Esophagus muscularis mucosa (tissue), 4 donors: ENCODE measurements around the gene HSPG2. TPM values are rescaled to one million over a fixed set of nuclear protein-coding genes. Genes with fewer than 3 reads are reported as not detected.

Experiments
- DNase-seq: peaks from one replicate; pipeline ENCODE4 v3.0.0-alpha.2; 2017; ENCODE audit errors: extremely low spot score
- H3K27ac ChIP-seq, 4 donors: fragments of 200-600 bp; sonication (generic); replicated peaks in 1 of 4; 1 replicate in 3 of 4; 2 replicates in 1 of 4; pipeline ENCODE4 v1.5.1; 2016 to 2019; ENCODE audit warnings: mild to moderate bottlenecking in 1 of 4
- H3K27me3 ChIP-seq, 4 donors: fragments of 200-600 bp; sonication (generic); one replicate each; pipeline versions ENCODE4 v1.5.1 to v1.6.0; 2016 to 2019
- H3K36me3 ChIP-seq, 4 donors: fragments of 200-600 bp; sonication (generic); one replicate each; pipeline ENCODE4 v1.5.1; 2016 to 2019
- H3K4me1 ChIP-seq, 4 donors: fragments of 200-600 bp; sonication (generic); one replicate each; pipeline ENCODE4 v1.5.1; 2016 to 2019
- H3K4me3 ChIP-seq, 4 donors: fragments of 200-600 bp; sonication (generic); 1 replicate in 2 of 4; 2 replicates in 2 of 4; pipeline ENCODE4 v1.5.1; 2016 to 2019; ENCODE audit warnings: mild to moderate bottlenecking in 4 of 4, moderate library complexity in 1 of 4
- H3K9me3 ChIP-seq, 4 donors: fragments of 200-600 bp; sonication (generic); 1 replicate in 3 of 4; 2 replicates in 1 of 4; pipeline ENCODE4 v1.5.1; 2016 to 2019
- CTCF ChIP-seq, 3 experiments: fragments of 200-600 bp in 2 of 3; fragments of 450-650 bp in 1 of 3; sonication (generic) in 2 of 3; IDR thresholded peaks; one replicate each; pipeline ENCODE4 v1.5.1; 2017 to 2019; ENCODE audit warnings: antibody characterized with exemption in 3 of 3, mild to moderate bottlenecking in 2 of 3, moderate library complexity in 1 of 3
- EP300 ChIP-seq: sonication (generic); formaldehyde crosslinking; IDR thresholded peaks from one replicate; pipeline ENCODE4 v1.6.1; 2017; ENCODE audit warnings: antibody characterized with exemption
- POLR2A ChIP-seq: fragments of 450-650 bp; IDR thresholded peaks from one replicate; pipeline ENCODE4 v1.6.1; 2017; ENCODE audit warnings: antibody characterized with exemption, moderate library complexity, mild to moderate bottlenecking, low read depth
- POLR2AphosphoS5 ChIP-seq, 2 donors: sonication (generic); formaldehyde crosslinking; IDR thresholded peaks; one replicate each; pipeline ENCODE4 v1.6.1; 2017; ENCODE audit warnings: antibody characterized with exemption in 2 of 2
- WGBS: methylation state at CpG from one replicate; pipeline ENCODE4 v1.1.5; 2018; 5-methylcytosine and 5-hydroxymethylcytosine counted together
- intact Hi-C: fragments of 100-400 bp; cut with DNase I; formaldehyde crosslinking; loops from one replicate; pipeline ENCODE4 v1.15.1; 2023
- total RNA-seq, 4 donors: library from RNA; depleted of rRNA; stranded (reverse); fragments of >200 nt; gene quantifications; one replicate each; pipeline versions ENCODE4 v1.1.0 to v1.2.1, GENCODE V29; 2016

The HSPG2 gene
- total RNA-seq, 4 donors from 2014 or later, result 414 to 1,199 (median 595) TPM

GRCh38 chr1:21901473-21901847 lies 35.6 kb downstream of the HSPG2 start:
- DNase-seq, result no peak
- peak overlapping the region; percentile 93 to 99 (median 98) for H3K27ac ChIP-seq
- intact Hi-C loops, result loop anchor here (5.0 kb wide), 1 partner anchor 36 kb away; the partner anchor contains the start of gene HSPG2
- peaks cover 0 to 18% (median 5%) of the 10 kb centered on the region in 4 donors for H3K36me3 ChIP-seq
- TF ChIP-seq POLR2AphosphoS5 (IDR thresholded peaks at IDR 0.05) (peak in 1 of 2 donors; percentile 1), CTCF (IDR thresholded peaks at IDR 0.05) (peak in 1 of 3 experiments; percentile 30), POLR2A (no peak)
- H3K27me3 ChIP-seq, result no peaks in the 10 kb centered on the region
- H3K9me3 ChIP-seq, result no peaks in the 10 kb centered on the region
- no peak overlapping the region for H3K4me3 ChIP-seq
- WGBS, result no CpG with 5 or more reads among the region's 5 CpGs
- peaks cover 100% of the 10 kb centered on the region in 4 donors for H3K4me1 ChIP-seq

DNA sequence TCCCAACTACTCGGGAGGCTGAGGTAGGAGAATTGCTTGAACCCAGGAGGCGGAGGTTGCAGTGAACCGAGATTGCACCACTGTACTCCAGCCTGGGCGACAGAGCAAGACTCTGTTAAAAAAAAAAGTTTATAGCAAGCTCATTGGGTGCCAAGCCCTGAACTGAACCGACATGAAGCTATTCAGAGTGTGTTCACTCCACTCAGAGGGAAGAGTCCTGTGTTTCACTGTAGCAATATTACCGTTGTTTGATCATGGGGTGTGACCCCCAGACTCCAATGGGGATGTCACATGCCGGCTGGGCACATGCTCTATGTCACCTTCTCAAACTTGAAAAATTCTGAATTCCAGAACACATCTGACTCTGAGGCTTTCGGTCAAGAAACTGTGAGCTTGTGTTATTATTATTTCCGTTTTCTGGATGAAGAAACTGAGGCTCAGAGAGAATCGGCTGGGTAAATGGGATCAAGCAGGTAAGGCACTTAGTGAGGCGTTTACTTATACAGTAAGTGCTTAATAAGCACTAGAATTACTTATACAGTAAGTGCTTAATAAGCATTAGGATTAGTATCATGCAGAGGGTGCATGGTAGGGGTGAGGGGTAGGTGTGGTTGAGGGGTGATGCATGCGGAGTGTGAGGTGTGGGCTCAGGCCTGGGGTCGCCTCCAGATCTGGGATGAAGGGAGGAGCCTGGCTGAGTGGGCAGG lies 36.2 kb downstream of the HSPG2 start:
- intact Hi-C loops, result loop anchor here (5.0 kb wide), 1 partner anchor 36 kb away; the partner anchor contains the start of gene HSPG2
- 53% methylated on average over 13 of the region's 13 CpGs for WGBS
- DNase-seq, result no peak

DNA sequence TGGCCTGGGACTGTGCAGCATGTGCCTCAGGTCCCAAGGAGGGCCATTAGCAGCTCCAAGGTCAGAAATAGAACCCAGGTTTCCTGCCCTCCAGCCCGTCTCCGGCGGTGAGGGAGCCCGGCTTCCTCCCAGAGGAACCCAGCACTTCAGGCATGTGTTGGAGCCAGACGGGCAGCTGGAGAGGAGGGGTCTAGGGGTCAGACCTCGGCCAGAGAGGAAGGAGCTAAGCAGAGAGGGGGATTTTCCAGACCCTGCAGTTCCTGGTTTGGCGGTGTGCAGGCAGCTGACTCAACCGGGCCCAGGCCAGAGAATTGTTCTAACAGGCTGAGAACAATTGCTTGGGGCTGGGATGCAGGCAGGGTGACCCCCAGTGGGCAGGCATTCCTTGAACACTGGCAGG lies 37.1 kb downstream of the HSPG2 start:
- intact Hi-C loops, result loop anchor here (5.0 kb wide), 1 partner anchor 37 kb away; the partner anchor contains the start of gene HSPG2
- H3K27me3 ChIP-seq, result no peaks in the 10 kb centered on the region
- H3K9me3 ChIP-seq, result no peaks in the 10 kb centered on the region
- no peak overlapping the region for H3K4me3 ChIP-seq
- no peak for DNase-seq
- WGBS, result 14% methylated on average over 6 of the region's 8 CpGs
- peak overlapping the region; percentile 93 to 99 (median 98) for H3K27ac ChIP-seq
- peaks cover 0 to 23% (median 15%) of the 10 kb centered on the region in 4 donors for H3K36me3 ChIP-seq
- TF ChIP-seq EP300, result no peak
- TF ChIP-seq POLR2AphosphoS5 (IDR thresholded peaks at IDR 0.05), result peak in 1 of 2 donors; percentile 42
- peaks cover 100% of the 10 kb centered on the region in 4 donors for H3K4me1 ChIP-seq

More for the DNA sequence above, 36.2 kb downstream of the HSPG2 start:
- no peak for TF ChIP-seq EP300
- peak in 1 of 2 donors; percentile 51 for TF ChIP-seq POLR2AphosphoS5 (IDR thresholded peaks at IDR 0.05)
- no peak for TF ChIP-seq CTCF (IDR thresholded peaks at IDR 0.05)
- TF ChIP-seq POLR2A, result no peak
- H3K4me3 ChIP-seq, result no peak overlapping the region
- H3K27me3 ChIP-seq, result no peaks in the 10 kb centered on the region
- peak overlapping the region; percentile 93 to 99 (median 98) for H3K27ac ChIP-seq
- peaks cover 100% of the 10 kb centered on the region in 4 donors for H3K4me1 ChIP-seq
- peaks cover 0 to 21% (median 7%) of the 10 kb centered on the region in 4 donors for H3K36me3 ChIP-seq
- H3K9me3 ChIP-seq, result no peaks in the 10 kb centered on the region

GRCh38 chr1:21899267-21899810 lies 37.8 kb downstream of the HSPG2 start:
- DNase-seq, result no peak
- intact Hi-C loops, result no loop called here
- TF ChIP-seq EP300, result no peak
- TF ChIP-seq POLR2A, result no peak
- no peak for TF ChIP-seq CTCF (IDR thresholded peaks at IDR 0.05)
- TF ChIP-seq POLR2AphosphoS5 (IDR thresholded peaks at IDR 0.05), result no peak
- 55% methylated on average over 4 of the region's 4 CpGs for WGBS
- H3K27me3 ChIP-seq, result no peaks in the 10 kb centered on the region
- H3K4me1 ChIP-seq, result peaks cover 100% of the 10 kb centered on the region in 4 donors
- H3K9me3 ChIP-seq, result no peaks in the 10 kb centered on the region
- H3K4me3 ChIP-seq, result no peak overlapping the region
- H3K36me3 ChIP-seq, result peaks cover 0 to 29% (median 22%) of the 10 kb centered on the region in 4 donors
- peak overlapping the region; percentile 93 to 99 (median 98) for H3K27ac ChIP-seq
